H1 (cell line): Measurements from ENCODE around the gene BLTP2. TPM values are rescaled to one million over a fixed set of nuclear protein-coding genes. Genes with fewer than 3 reads are reported as not detected.

Experiments
- CTCF ChIA-PET: fragments of 300-600 bp; sonication (Branson Sonifier 250); formaldehyde crosslinking; loops from one replicate; lab custom pipeline; 2021; ENCODE audit not compliant: partially characterized antibody; lab: Charles Lee
- POLR2A ChIA-PET: fragments of 300-600 bp; sonication (Branson Sonifier 250); formaldehyde crosslinking; loops from one replicate; lab custom pipeline; 2021; ENCODE audit warnings: inconsistent platforms; ENCODE audit not compliant: partially characterized antibody; lab: Charles Lee
- DNase-seq, 2 experiments: peaks; one replicate each; pipeline versions ENCODE4 v3.0.0 to v3.0.0-alpha.2; 2010 to 2022; ENCODE audit warnings: low spot score in 2 of 2, low read depth in 1 of 2, mixed read lengths in 1 of 2
- FAIRE-seq: peaks from 2 replicates; lab custom pipeline; 2011; peaks lifted over from hg19 to GRCh38; lab: Jason Lieb, UNC
- H2AFZ ChIP-seq: 2 replicates; pipeline ENCODE4 v1.8.1; 2012; ENCODE audit warnings: low read length, inconsistent platforms
- H2AK5ac ChIP-seq: 2 replicates; pipeline ENCODE4 v1.6.1; 2013; ENCODE audit warnings: low read depth, low read length
- H2BK120ac ChIP-seq: replicated peaks from 2 replicates; pipeline ENCODE3; 2013; ENCODE audit warnings: low read depth, low read length, inconsistent platforms
- H2BK12ac ChIP-seq: 2 replicates; pipeline ENCODE4 v1.6.1; 2013; ENCODE audit warnings: low read depth, low read length
- H2BK15ac ChIP-seq: 2 replicates; pipeline ENCODE4 v1.6.1; 2013; ENCODE audit warnings: low read length
- H2BK20ac ChIP-seq: 2 replicates; pipeline ENCODE4 v1.6.1; 2013; ENCODE audit warnings: low read length
- H2BK5ac ChIP-seq: 2 replicates; pipeline ENCODE4 v1.6.1; 2013; ENCODE audit warnings: low read depth, low read length
- H3K14ac ChIP-seq: 2 replicates; pipeline ENCODE4 v1.6.1; 2013; ENCODE audit warnings: inconsistent platforms; ENCODE audit not compliant: insufficient read length
- H3K18ac ChIP-seq: 2 replicates; pipeline ENCODE4 v1.6.1; 2013; ENCODE audit warnings: low read length; ENCODE audit errors: extremely low read depth
- H3K23ac ChIP-seq: 2 replicates; pipeline ENCODE4 v1.6.1; 2013; ENCODE audit warnings: inconsistent platforms; ENCODE audit not compliant: insufficient read length
- H3K23me2 ChIP-seq: 2 replicates; pipeline ENCODE4 v1.6.1; 2013; ENCODE audit warnings: low read depth, low read length
- H3K27ac ChIP-seq: 2 replicates; pipeline ENCODE4 v1.6.1; 2011; ENCODE audit warnings: low read depth, low read length, inconsistent platforms
- H3K27me3 ChIP-seq, 4 experiments: replicated peaks in 1 of 4; 1 replicate in 1 of 4; 2 replicates in 3 of 4; pipeline versions ENCODE4 v1.6.1 to v1.8.1; 2011 to 2013; ENCODE audit warnings: low read length in 3 of 4, mild to moderate bottlenecking in 3 of 4, inconsistent platforms in 2 of 4, mixed read lengths in 2 of 4, moderate library complexity in 1 of 4; ENCODE audit not compliant: control insufficient read depth in 3 of 4, insufficient read depth in 3 of 4; ENCODE audit errors: extremely low read depth in 1 of 4
- H3K36me3 ChIP-seq, 4 experiments: 2 replicates each; pipeline versions ENCODE4 v1.6.1 to v1.8.1; 2011 to 2013; ENCODE audit warnings: mild to moderate bottlenecking in 4 of 4, low read length in 3 of 4, moderate library complexity in 2 of 4, control low read depth in 1 of 4, inconsistent platforms in 1 of 4; ENCODE audit not compliant: insufficient read depth in 4 of 4, control insufficient read depth in 2 of 4
- H3K4ac ChIP-seq: replicated peaks from 2 replicates; pipeline ENCODE3; 2013; ENCODE audit warnings: low read length, low read depth, mixed read lengths, inconsistent platforms; ENCODE audit not compliant: insufficient read length
- H3K4me1 ChIP-seq, 4 experiments: replicated peaks in 1 of 4; 1 replicate in 1 of 4; 2 replicates in 3 of 4; pipeline versions ENCODE4 v1.6.1 to v1.8.1; 2011 to 2013; ENCODE audit warnings: low read length in 3 of 4, inconsistent platforms in 2 of 4, mixed read lengths in 1 of 4; ENCODE audit not compliant: insufficient read depth in 4 of 4, control insufficient read depth in 3 of 4
- H3K4me2 ChIP-seq, 2 experiments: 2 replicates each; pipeline versions ENCODE4 v1.6.1 to v1.8.1; 2011 to 2013; ENCODE audit warnings: low read depth in 2 of 2, low read length in 2 of 2, control low read depth in 1 of 2, inconsistent platforms in 1 of 2, mild to moderate bottlenecking in 1 of 2; ENCODE audit not compliant: insufficient read depth in 1 of 2
- H3K4me3 ChIP-seq, 4 experiments: fragments of 200-600, 300-600 bp in 1 of 4; sonication (generic), shearing (Covaris generic), sonication (Bioruptor Twin) in 1 of 4; 2 replicates each; pipeline versions ENCODE4 v1.5.1 to v1.8.1; 2011 to 2016; ENCODE audit warnings: low read length in 4 of 4, low read depth in 3 of 4, control low read depth in 2 of 4, inconsistent platforms in 2 of 4, mild to moderate bottlenecking in 2 of 4, mixed read lengths in 1 of 4, moderate library complexity in 1 of 4; ENCODE audit not compliant: insufficient read depth in 2 of 4; ENCODE audit errors: extremely low read depth in 1 of 4
- H3K56ac ChIP-seq: replicated peaks from 2 replicates; pipeline ENCODE3; 2013; ENCODE audit warnings: low read depth, mild to moderate bottlenecking, mixed read lengths, low read length, inconsistent platforms; ENCODE audit not compliant: insufficient read length
- H3K79me1 ChIP-seq: 2 replicates; pipeline ENCODE4 v1.6.1; 2013; ENCODE audit warnings: low read depth, low read length, control low read depth
- H3K79me2 ChIP-seq, 2 experiments: 2 replicates each; pipeline versions ENCODE4 v1.6.1 to v1.8.1; 2012 to 2013; ENCODE audit warnings: low read length in 2 of 2, mild to moderate bottlenecking in 2 of 2, inconsistent platforms in 1 of 2; ENCODE audit not compliant: insufficient read depth in 2 of 2, control insufficient read depth in 1 of 2
- H3K9ac ChIP-seq, 4 experiments: replicated peaks in 1 of 4; 1 replicate in 1 of 4; 2 replicates in 3 of 4; pipeline versions ENCODE4 v1.6.1 to v1.8.1; 2011 to 2013; ENCODE audit warnings: low read depth in 3 of 4, low read length in 3 of 4, control low read depth in 2 of 4, mild to moderate bottlenecking in 2 of 4, moderate library complexity in 2 of 4, inconsistent platforms in 1 of 4; ENCODE audit errors: extremely low read depth in 1 of 4
- H3K9me3 ChIP-seq, 2 experiments: 2 replicates each; pipeline versions ENCODE4 v1.6.1 to v1.8.1; 2012 to 2013; ENCODE audit warnings: mild to moderate bottlenecking in 2 of 2, moderate library complexity in 2 of 2, control low read depth in 1 of 2, inconsistent platforms in 1 of 2, low read depth in 1 of 2, low read length in 1 of 2, mixed read lengths in 1 of 2; ENCODE audit not compliant: insufficient read depth in 2 of 2
- H4K20me1 ChIP-seq, 2 experiments: replicated peaks in 1 of 2; 2 replicates each; pipeline versions ENCODE3 to v1.8.1; 2011 to 2013; ENCODE audit warnings: inconsistent platforms in 2 of 2, low read length in 2 of 2, mild to moderate bottlenecking in 1 of 2; ENCODE audit not compliant: insufficient read depth in 2 of 2, control insufficient read depth in 1 of 2
- H4K5ac ChIP-seq: 2 replicates; pipeline ENCODE4 v1.6.1; 2013; ENCODE audit warnings: low read length, low read depth, mixed read lengths, inconsistent platforms; ENCODE audit not compliant: insufficient read length
- H4K8ac ChIP-seq: 2 replicates; pipeline ENCODE4 v1.8.0; 2013; ENCODE audit warnings: mild to moderate bottlenecking, moderate library complexity, low read length, inconsistent platforms; ENCODE audit not compliant: insufficient read depth; ENCODE audit errors: extremely low read depth
- H4K91ac ChIP-seq: replicated peaks from 2 replicates; pipeline ENCODE3; 2013; ENCODE audit warnings: low read length, mixed read lengths, inconsistent platforms; ENCODE audit not compliant: insufficient read length
- ASH2L ChIP-seq: fragments of 200-600, 300-600 bp; sonication (generic); IDR thresholded peaks from one replicate; pipeline ENCODE4 v1.7.1; 2017; ENCODE audit warnings: low read length
- E2F6 ChIP-seq: IDR thresholded peaks from 2 replicates; pipeline ENCODE4 v1.6.1; 2012; ENCODE audit warnings: inconsistent platforms
- EGR1 ChIP-seq: IDR thresholded peaks from 2 replicates; pipeline ENCODE4 v1.6.1; 2011; ENCODE audit warnings: low read depth, low read length, borderline replicate concordance
- JUN ChIP-seq: IDR thresholded peaks from 2 replicates; pipeline ENCODE4 v1.6.1; 2011; ENCODE audit warnings: low read depth, mild to moderate bottlenecking, improper control_type of control experiment, low read length
- MAFK ChIP-seq: IDR thresholded peaks from 2 replicates; pipeline ENCODE4 v1.6.1; 2012; ENCODE audit warnings: low read depth, mild to moderate bottlenecking, improper control_type of control experiment, low read length
- RXRA ChIP-seq: IDR thresholded peaks from 2 replicates; pipeline ENCODE4 v1.6.1; 2011; ENCODE audit warnings: low read depth, mild to moderate bottlenecking, low read length, moderate library complexity; ENCODE audit not compliant: insufficient read depth
- SIX5 ChIP-seq: IDR thresholded peaks from 2 replicates; pipeline ENCODE4 v1.6.1; 2011; ENCODE audit warnings: mild to moderate bottlenecking, low read depth, low read length
- SRF ChIP-seq: IDR thresholded peaks from 2 replicates; pipeline ENCODE4 v1.6.1; 2011; ENCODE audit warnings: mild to moderate bottlenecking, low read depth, low read length, moderate library complexity
- TAF7 ChIP-seq: optimal IDR thresholded peaks from 2 replicates; pipeline ENCODE3; 2011; ENCODE audit warnings: low read depth, mild to moderate bottlenecking, inconsistent platforms, low read length, moderate library complexity, borderline replicate concordance
- ZNF274 ChIP-seq: IDR thresholded peaks from 2 replicates; pipeline ENCODE4 v1.7.0; 2012; ENCODE audit warnings: low read length, borderline replicate concordance; ENCODE audit errors: extremely low read depth
- WGBS, 2 experiments: shearing (Covaris generic) in 1 of 2; methylation state at CpG; one replicate each; pipeline versions ENCODE4 v1.1.6 to v1.1.7; 2013 to 2015; ENCODE audit warnings: low lambda C conversion rate in 2 of 2, mixed read lengths in 2 of 2, inconsistent platforms in 1 of 2, low coverage in 1 of 2, missing lambda C conversion rate in 1 of 2; ENCODE audit not compliant: insufficient replicate concordance in 2 of 2, insufficient coverage in 1 of 2, insufficient read length in 1 of 2; ENCODE audit errors: extremely low coverage in 1 of 2, missing lambda C conversion rate in 1 of 2; 5-methylcytosine and 5-hydroxymethylcytosine counted together
- polyA plus RNA-seq, 7 experiments: library from polyadenylated mRNA; depleted of rRNA in 3 of 7; stranded (reverse) in 5 of 7; unstranded in 2 of 7; fragments of >200 nt in 5 of 7; fragments of 200-250 nt in 2 of 7; gene quantifications; 1 replicate in 5 of 7; 2 replicates in 1 of 7; 4 replicates in 1 of 7; pipeline versions ENCODE4 v1.2.1 to v1.2.3, GENCODE V29; 2011 to 2013; ENCODE audit warnings: missing spikeins in 2 of 7, mixed read lengths in 2 of 7
- total RNA-seq: library from RNA; stranded (reverse); fragmentation: NEBNext Ultra II Directional; extraction: Animal tissue kit (Norgen Biotek cat#: 25700); gene quantifications from 2 replicates; pipeline ENCODE4 v1.2.1, GENCODE V29; 2021
- TF ChIP-seq, protein P1 (sequence below): IDR thresholded peaks from 2 replicates; pipeline ENCODE4 v1.6.1; 2011; ENCODE audit warnings: low read depth, mild to moderate bottlenecking, low read length; ENCODE audit not compliant: insufficient read depth

BLTP2 gene
- total and polyA plus RNA-seq, 2 of the 8 experiments (the other 6 are each of a cell fraction or from before 2014, with no cell fraction given) = 80.9 to 140 TPM

DNA sequence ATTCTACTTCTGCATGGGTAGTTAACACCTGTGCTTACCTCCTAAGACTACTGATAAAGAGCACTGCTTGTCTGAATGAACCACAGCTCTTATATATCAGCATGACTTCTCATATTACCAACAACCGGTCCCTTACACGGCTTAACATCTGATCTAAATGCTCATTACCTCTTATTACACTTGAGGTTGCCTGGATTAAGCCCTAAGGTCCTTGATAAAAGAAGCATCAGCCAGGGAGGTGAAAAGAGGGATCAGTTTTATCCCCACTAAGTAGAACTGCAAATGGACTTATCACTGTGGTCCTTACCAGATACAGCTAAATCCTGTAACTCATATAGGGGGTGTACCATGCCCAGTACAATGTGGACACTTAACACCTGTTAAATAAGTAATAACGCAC lies 22.8 kb downstream of the BLTP2 start:
- CTCF ChIA-PET = interaction anchor here (1.0 to 3.6 kb wide), 5 partner anchors 10 to 33 kb away, joined by 3 to 21 read pairs (median 4); partner anchors contain the start of genes BLTP2 and RSKR
- no peaks in the 10 kb centered on the region for H3K27me3 ChIP-seq
- H2BK5ac ChIP-seq = no peak overlapping the region

More for the DNA sequence above, 22.8 kb downstream of the BLTP2 start:
- H3K23ac ChIP-seq = no peak overlapping the region
- H3K9ac ChIP-seq = no peak overlapping the region
- peaks cover 52 to 84% (median 68%) of the 10 kb centered on the region in 4 experiments for H3K36me3 ChIP-seq
- no peak for FAIRE-seq
- no peak overlapping the region for H3K4me2 ChIP-seq
- no peak for DNase-seq
- no peak overlapping the region for H3K4ac ChIP-seq
- no peak overlapping the region for H4K8ac ChIP-seq
- peaks cover 2% of the 10 kb centered on the region; the same call in 1 of the 2 replicates for H3K23me2 ChIP-seq
- H2BK15ac ChIP-seq = no peak overlapping the region
- no peak overlapping the region for H3K4me3 ChIP-seq
- POLR2A ChIA-PET = interaction anchor here (0.6 to 14.8 kb wide), 7 partner anchors 10 to 80 kb away, joined by 3 to 163 read pairs (median 5); partner anchors contain the start of gene PIGS
- H4K5ac ChIP-seq = no peak overlapping the region
- H2BK12ac ChIP-seq = no peak overlapping the region
- no peak for TF ChIP-seq EGR1
- TF ChIP-seq ASH2L = no peak
- no peak for TF ChIP-seq E2F6
- TF ChIP-seq JUN = no peak
- TF ChIP-seq, protein P1, sequence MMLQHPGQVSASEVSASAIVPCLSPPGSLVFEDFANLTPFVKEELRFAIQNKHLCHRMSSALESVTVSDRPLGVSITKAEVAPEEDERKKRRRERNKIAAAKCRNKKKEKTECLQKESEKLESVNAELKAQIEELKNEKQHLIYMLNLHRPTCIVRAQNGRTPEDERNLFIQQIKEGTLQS = no peak
- no peak for TF ChIP-seq TAF7
- no peak for TF ChIP-seq SRF
- no peak for TF ChIP-seq SIX5
- no peak for TF ChIP-seq ZNF274
- no peak for TF ChIP-seq RXRA
- TF ChIP-seq MAFK = no peak
- 90% methylated on average over 3 of the region's 3 CpGs; no CpG with 5 or more reads in 1 of the 2 experiments for WGBS, 2 experiments
- no peak overlapping the region for H3K14ac ChIP-seq
- H3K18ac ChIP-seq = no peak overlapping the region
- H2AFZ ChIP-seq = no peak overlapping the region
- no peaks in the 10 kb centered on the region for H3K9me3 ChIP-seq
- peaks cover 2 to 6% of the 10 kb centered on the region in 2 experiments for H4K20me1 ChIP-seq
- no peak overlapping the region for H3K56ac ChIP-seq
- no peak overlapping the region for H2BK20ac ChIP-seq
- H2BK120ac ChIP-seq = no peak overlapping the region
- H3K79me2 ChIP-seq = no peaks in the 10 kb centered on the region
- no peak overlapping the region for H3K27ac ChIP-seq
- no peak overlapping the region for H2AK5ac ChIP-seq
- no peaks in the 10 kb centered on the region for H3K4me1 ChIP-seq
- H4K91ac ChIP-seq = no peak overlapping the region
- H3K79me1 ChIP-seq = 0 out of 2 replicates have a peak, but pooled peaks cover 2% of the 10 kb centered on the region
